CD1c-positive myeloid dendritic cell (primary cell): ENCODE results near the gene RAP1GAP2.

Source experiments
- DNase-seq: peaks from one replicate; pipeline ENCODE4 v3.0.0-alpha.2; 2016; ENCODE audit errors: extremely low spot score

Gene RAP1GAP2

GRCh38 chr17:2911035-2911754, 115.0 kb downstream of the RAP1GAP2 start:
- no peak for DNase-seq

- no peak for DNase-seq
Measured at GRCh38 chr17:2911755-2912111, 115.5 kb downstream of the RAP1GAP2 start.

DNA sequence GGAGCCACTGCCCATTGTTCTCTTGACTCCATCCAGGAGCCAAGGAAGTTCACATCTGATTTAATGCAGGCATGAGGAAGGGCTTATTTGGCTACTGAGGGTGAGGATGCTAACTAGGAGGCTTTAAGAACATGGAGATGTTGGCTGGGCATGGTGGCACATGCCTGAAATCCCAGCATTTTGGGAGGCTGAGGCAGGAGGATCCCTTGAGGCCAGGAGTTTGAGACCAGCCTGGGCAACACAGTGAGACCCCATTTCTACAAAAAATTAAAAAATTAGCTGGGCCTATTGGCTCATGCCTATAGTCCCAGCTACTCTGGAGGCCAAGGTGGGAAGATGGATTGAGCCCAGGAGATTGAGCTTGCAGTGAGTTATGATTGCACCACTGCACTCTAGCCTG, 116.5 kb downstream of the RAP1GAP2 start:
- no peak for DNase-seq

DNA sequence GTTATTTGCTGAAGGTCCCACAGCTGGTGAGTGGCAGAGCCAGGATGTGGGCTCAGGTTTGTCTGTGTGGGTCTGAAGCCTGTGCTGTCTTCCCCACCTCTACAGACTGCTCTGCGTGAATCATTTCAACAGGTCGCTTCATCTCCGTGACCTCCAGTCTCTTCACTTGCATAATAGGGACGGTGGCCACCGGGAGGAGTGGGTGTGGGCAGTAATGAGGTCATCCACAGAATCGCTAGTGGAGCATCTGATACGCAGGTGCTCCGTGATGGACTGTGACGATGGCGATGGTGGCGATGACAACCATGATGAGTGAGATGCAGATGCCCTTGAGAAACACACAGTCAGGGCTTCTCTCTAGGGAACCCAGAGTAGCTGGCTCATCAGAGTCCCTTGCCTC, 120.2 kb downstream of the RAP1GAP2 start:
- no peak for DNase-seq

- no peak for DNase-seq
Measured at GRCh38 chr17:2921443-2921842, 125.2 kb downstream of the RAP1GAP2 start.

DNA sequence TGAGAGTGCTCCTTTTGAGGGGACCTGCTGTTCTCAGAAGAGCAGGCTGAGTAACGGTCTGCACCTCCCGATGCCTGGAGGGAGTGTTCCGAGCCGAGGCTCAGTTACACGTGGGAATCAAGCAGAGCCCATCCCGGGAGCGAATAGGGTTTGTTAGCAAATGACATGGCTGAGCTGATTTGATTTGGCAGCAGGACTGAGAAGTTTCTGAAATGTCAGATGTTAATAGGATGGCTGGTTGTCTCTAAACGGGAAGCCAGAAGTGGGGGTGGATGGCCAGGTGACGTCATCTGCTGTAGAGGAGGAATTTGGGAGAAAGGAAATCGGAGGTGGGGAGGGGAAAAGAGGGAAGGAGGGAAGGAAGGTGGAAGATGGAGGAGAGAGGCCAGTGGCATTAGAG, 128.0 kb downstream of the RAP1GAP2 start:
- DNase-seq, result peak; percentile 3

- peak; percentile 26 for DNase-seq
Measured at GRCh38 chr17:2925011-2925410, 128.8 kb downstream of the RAP1GAP2 start.

GRCh38 chr17:2926019-2926650, 129.9 kb downstream of the RAP1GAP2 start:
- DNase-seq, result peak; percentile 58

GRCh38 chr17:2928294-2928890, 132.2 kb downstream of the RAP1GAP2 start:
- DNase-seq, result no peak

DNA sequence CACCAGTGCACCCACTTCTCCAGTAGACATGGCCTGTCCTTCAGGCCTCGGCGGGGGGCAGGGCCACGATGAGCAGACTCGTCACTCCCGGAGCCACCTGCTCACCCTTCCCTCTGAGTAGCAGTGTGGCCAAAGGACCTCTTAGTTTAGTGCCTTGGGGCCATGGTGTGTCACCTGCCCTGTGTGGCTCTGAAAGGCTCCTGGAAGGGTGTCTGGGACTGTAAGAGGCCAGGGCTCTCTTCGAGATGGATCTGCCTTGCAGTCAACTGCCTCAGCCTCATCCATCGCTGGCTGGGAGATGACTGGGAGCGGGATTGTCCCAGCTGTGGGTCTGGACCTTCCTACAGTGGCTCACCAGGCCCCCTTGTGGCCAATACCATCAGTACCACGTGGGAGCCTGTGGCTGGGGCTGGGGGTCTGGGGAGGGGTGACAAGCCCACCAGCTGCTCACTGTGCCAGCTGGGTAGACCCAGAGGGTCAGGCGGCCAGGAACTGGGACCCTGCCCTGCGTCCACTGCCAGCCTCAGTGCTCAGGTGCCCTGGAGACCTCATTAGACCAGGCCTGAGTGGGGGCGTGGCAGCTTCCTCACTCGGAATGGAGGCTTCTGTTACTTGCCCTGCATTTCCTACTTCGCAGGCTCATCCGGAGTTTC, 133.8 kb downstream of the RAP1GAP2 start:
- peak; percentile 23 for DNase-seq

GRCh38 chr17:2931876-2932275, 135.6 kb downstream of the RAP1GAP2 start:
- no peak for DNase-seq

DNA sequence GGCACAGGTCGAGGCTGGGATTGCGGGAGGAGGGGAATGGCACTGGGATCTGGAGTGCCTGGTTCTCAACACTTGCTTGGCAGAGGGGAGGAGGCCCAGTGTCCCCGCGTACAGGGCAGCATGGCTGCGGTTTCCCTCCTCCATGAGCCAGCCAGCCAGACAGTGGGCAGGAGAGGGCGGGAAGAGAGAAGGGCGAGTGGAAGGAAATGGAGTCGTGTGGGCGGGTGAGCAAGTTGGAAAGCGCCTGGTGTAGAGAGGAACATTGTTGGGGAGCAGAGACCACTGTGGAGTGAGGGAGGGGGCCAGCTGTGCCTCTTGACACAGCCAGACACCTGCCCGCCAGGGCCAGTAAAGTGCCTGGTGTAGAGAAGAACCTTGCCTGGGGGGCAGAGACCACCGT, 136.7 kb downstream of the RAP1GAP2 start:
- no peak for DNase-seq

- DNase-seq, result no peak
Measured at GRCh38 chr17:2933606-2934005, 137.4 kb downstream of the RAP1GAP2 start.

GRCh38 chr17:2935632-2936031, 139.4 kb downstream of the RAP1GAP2 start:
- DNase-seq, result no peak

GRCh38 chr17:2936351-2936750, 140.1 kb downstream of the RAP1GAP2 start:
- DNase-seq, result no peak

DNA sequence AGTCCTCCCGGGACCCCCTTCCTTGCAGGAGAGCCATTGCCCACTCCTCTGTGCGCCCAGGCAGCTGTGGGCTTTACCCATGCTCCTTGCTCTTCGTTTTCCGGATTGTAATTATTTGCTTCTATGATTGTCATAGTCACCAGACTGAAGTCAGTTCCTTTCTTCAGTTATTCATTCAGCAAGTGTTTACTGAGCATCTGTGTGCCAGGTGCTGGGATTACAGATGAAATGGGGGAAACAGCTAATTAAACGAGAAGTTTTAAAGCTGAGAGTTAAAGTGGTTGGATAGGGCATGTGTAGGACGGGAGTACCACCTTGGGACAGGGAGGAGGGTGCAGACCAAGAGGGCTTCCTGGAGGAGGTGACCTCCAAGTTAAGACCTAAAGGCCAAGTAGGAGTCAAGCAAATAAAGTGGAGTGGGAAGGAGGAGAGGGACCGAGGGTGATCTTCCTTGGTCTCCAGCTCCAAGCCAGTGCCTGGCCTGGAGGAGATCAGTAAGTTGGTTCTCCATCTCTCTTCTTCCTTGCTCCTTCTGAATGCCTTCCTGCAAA, 140.6 kb downstream of the RAP1GAP2 start:
- no peak for DNase-seq

DNA sequence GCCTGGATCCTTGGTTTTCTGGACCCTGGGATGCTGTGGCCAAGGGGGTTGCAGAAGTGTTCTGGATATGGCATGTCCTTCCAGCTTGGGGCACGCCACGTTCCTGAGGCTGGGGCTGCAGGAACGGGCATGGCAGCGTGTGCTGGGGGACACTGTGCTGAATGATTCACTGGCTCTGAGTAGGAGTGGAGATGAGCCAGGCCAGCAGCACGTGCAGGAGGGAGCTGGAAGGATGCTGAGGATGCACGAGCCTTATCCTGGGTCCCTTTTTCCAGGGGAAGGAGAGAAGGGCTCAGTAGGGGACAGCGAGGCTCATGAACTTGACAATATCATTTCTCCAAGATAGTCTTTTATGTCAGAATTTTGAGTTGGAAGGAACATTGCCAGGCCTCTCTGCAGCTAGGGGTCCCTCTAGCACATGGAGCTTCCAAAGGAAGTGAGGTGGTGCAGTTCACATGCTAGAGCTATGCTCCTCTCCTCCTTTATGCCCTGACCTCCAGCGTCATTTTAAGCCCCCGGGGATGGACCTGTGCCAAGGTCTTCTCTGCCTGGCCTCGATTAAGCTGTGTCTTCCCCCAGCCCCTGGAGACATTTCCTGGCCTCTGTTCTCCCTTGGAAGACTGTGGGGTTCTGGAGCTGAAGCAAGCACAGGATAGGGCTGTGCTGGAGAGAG, 141.2 kb downstream of the RAP1GAP2 start:
- no peak for DNase-seq

DNA sequence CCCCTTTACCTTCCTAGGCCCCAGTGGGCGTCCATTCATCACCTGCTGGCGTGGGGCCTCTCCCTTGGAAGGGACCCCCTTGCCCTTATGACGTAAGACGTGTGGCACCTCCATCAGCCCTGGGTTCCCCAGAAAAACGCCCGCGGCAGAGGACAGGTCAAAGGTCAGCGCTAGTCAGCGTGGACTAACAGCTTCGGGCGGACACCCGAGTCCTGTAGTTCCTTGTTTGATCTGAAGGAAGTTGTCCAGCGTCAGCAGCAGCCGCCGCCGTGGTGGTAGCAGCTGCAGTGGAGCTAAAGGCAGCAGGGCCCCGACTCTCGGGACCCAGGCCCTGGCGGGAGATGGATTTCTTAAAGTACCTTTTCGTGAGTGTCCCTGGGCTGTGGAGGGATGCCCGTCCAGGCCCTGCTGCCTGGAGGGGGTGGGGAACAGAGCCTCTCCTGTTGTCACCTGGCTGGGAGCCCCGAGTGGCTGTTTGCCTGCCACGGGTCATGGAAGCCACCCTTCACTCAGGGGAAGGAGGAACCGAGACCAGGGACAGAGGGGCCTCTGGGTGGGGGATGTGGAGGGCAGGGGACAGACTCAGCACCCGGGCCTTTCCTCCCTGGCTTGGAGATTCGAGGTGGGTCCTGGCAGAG, 143.6 kb downstream of the RAP1GAP2 start:
- DNase-seq, result peak; percentile 45

DNA sequence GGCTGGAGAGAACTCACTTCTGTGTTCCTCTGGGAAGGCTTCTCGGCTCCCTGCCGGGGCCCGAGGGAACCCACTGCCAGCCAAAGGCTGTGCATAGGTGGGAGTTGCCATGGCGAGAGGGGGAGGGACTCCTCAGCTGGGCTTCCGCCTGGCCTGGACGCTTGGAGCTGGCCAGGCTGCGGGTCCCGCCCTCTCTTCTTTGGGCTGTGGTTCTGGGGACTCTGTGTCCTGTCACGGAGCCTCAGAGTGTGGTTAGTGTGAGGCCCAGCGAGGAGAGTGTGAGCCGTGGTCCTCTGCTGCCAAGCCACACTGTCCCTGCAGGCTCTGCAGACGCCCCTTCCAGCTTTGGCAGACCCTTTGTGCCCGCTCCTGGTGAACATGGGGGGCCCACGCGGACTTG, 144.1 kb downstream of the RAP1GAP2 start:
- DNase-seq, result no peak

DNA sequence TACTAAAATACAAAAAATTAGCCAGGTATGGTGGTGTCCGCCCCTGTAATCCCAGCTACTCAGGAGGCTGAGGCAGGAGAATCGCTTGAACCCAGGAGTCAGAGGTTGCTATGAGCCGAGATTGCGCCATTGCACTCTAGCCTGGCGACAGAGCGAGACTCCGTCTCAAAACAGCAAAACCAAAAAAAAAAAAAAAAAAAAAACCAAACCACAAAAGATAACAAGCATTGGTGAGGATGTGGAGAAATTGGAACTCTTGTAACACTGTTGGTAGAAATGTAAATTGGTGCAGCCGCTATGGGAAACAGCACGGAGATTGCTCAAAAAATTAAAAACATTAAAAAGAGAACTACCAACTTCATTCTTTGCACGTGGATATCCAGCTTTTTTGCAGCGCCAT, 147.7 kb downstream of the RAP1GAP2 start:
- peak; percentile 20 for DNase-seq

DNA sequence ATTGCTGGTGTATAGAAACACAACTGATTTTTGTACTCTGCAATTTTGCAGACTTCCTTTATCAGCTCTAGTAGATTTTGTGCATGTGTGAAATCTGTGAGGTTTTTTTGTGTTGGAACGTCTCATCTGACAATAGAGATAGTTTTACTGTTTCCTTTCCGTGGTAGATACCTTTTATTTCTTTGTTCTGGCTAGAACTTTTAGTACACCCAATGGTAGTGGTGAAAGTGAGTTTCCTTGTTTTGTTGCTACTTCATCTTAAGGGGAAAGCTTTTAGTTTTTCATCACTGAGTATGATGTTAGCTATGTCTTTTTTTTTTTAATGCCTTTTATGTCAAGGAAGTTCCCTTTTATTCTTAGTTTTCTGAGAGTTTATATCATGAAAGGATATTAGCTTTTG, 149.1 kb downstream of the RAP1GAP2 start:
- no peak for DNase-seq
